ENCODE data around the gene CDSN. TPM values are rescaled to one million over a fixed set of nuclear protein-coding genes. Genes with fewer than 3 reads are reported as not detected.

The CDSN gene
- total RNA-seq, 1 experiment from 2014 or later: 1.9 TPM

- no peaks in the 10 kb centered on the region for H3K79me2 ChIP-seq (ENCODE audit: low read depth)
- no TSS peak for BruUV-seq (replicated peaks)
- H4K20me1 ChIP-seq (ENCODE audit: insufficient read depth): no peaks in the 10 kb centered on the region; the same call in 1 of the 2 replicates
- no peak overlapping the region for H3K4me3 ChIP-seq
- intact Hi-C loops (cut with micrococcal nuclease; ENCODE audit: unreplicated experiment): no loop called here
- POLR2A ChIA-PET (ENCODE audit: unreplicated experiment): interaction anchor here (0.6 kb wide), 1 partner anchor 532 kb away, joined by 16 read pairs; no protein-coding TSS in a partner anchor
- H3K9me3 ChIP-seq (ENCODE audit: insufficient read depth, low read depth): no peaks in the 10 kb centered on the region
- CTCF ChIA-PET: no interaction called here
- no peaks in the 10 kb centered on the region for H3K27me3 ChIP-seq (ENCODE audit: insufficient read depth, low read depth)
- no peak overlapping the region for H3K4me2 ChIP-seq
- H3K4me1 ChIP-seq (replicated peaks; ENCODE audit: insufficient read depth): peaks cover 15% of the 10 kb centered on the region
- peak in 1 of 2 experiments; percentile 30 for DNase-seq
- H3K27ac ChIP-seq: no peak overlapping the region
- H2AFZ ChIP-seq: no peak overlapping the region
- TF ChIP-seq EZH2 (IDR thresholded peaks at IDR 0.05; ENCODE audit: low read depth) (no peak), CTCF (conservative IDR thresholded peaks at IDR 0.05) (no peak)
- no peaks in the 10 kb centered on the region for H3F3A ChIP-seq (ENCODE audit: insufficient read depth, low read depth)
- no peaks in the 10 kb centered on the region for H3K9me2 ChIP-seq (ENCODE audit: insufficient read depth)
- no peaks in the 10 kb centered on the region for H3K36me3 ChIP-seq (ENCODE audit: low read depth)
These were observed 2.8 kb upstream of the CDSN start for GRCh38 chr6:31122791-31123706.

GRCh38 chr6:31121131-31121790, 1.0 kb upstream of the CDSN start:
- ChIA-PET CTCF (interaction anchor here (0.6 kb wide), 1 partner anchor 430 kb away, joined by 6 read pairs; no protein-coding TSS in a partner anchor), POLR2A (ENCODE audit: unreplicated experiment) (no interaction called here)
- H3K9me2 ChIP-seq (ENCODE audit: insufficient read depth): no peaks in the 10 kb centered on the region
- peaks cover 15% of the 10 kb centered on the region for H3K4me1 ChIP-seq (replicated peaks; ENCODE audit: insufficient read depth)
- no peak overlapping the region for H3K27ac ChIP-seq
- H3K36me3 ChIP-seq (ENCODE audit: low read depth): no peaks in the 10 kb centered on the region
- H3F3A ChIP-seq (ENCODE audit: insufficient read depth, low read depth): no peaks in the 10 kb centered on the region
- H3K79me2 ChIP-seq (ENCODE audit: low read depth): peaks cover 8% of the 10 kb centered on the region; the same call in 1 of the 2 replicates
- H3K4me3 ChIP-seq: no peak overlapping the region
- H3K27me3 ChIP-seq (ENCODE audit: insufficient read depth, low read depth): no peaks in the 10 kb centered on the region
- no peak for TF ChIP-seq CTCF (conservative IDR thresholded peaks at IDR 0.05)
- no peak for TF ChIP-seq EZH2 (IDR thresholded peaks at IDR 0.05; ENCODE audit: low read depth)
- no peak for DNase-seq
- no peaks in the 10 kb centered on the region; the same call in 1 of the 2 replicates for H4K20me1 ChIP-seq (ENCODE audit: insufficient read depth)
- no TSS peak for BruUV-seq (replicated peaks)
- H2AFZ ChIP-seq: no peak overlapping the region
- intact Hi-C loops (cut with micrococcal nuclease; ENCODE audit: unreplicated experiment): no loop called here
- H3K9me3 ChIP-seq (ENCODE audit: insufficient read depth, low read depth): no peaks in the 10 kb centered on the region
- H3K4me2 ChIP-seq: no peak overlapping the region

- H3K4me2 ChIP-seq: no peak overlapping the region
- intact Hi-C loops (cut with micrococcal nuclease; ENCODE audit: unreplicated experiment): no loop called here
- no peaks in the 10 kb centered on the region for H3K27me3 ChIP-seq (ENCODE audit: insufficient read depth, low read depth)
- H3K9me3 ChIP-seq (ENCODE audit: insufficient read depth, low read depth): no peaks in the 10 kb centered on the region
- H3F3A ChIP-seq (ENCODE audit: insufficient read depth, low read depth): peaks cover 11% of the 10 kb centered on the region
- no peak for DNase-seq
- H3K4me3 ChIP-seq: no peak overlapping the region
- CTCF ChIA-PET: interaction anchor here (0.5 to 0.7 kb wide), 2 partner anchors 14 to 46 kb away, joined by 7 to 8 read pairs; no protein-coding TSS in a partner anchor
- H3K9me2 ChIP-seq (ENCODE audit: insufficient read depth): no peaks in the 10 kb centered on the region
- no peaks in the 10 kb centered on the region for H3K36me3 ChIP-seq (ENCODE audit: low read depth)
- no peak for TF ChIP-seq CTCF (conservative IDR thresholded peaks at IDR 0.05)
- no peak for TF ChIP-seq EZH2 (IDR thresholded peaks at IDR 0.05; ENCODE audit: low read depth)
- no TSS peak for BruUV-seq (replicated peaks)
- peaks cover 26% of the 10 kb centered on the region for H3K4me1 ChIP-seq (replicated peaks; ENCODE audit: insufficient read depth)
- POLR2A ChIA-PET (ENCODE audit: unreplicated experiment): interaction anchor here (0.5 to 0.8 kb wide), 2 partner anchors 48 to 393 kb away, joined by 3 to 5 read pairs; no protein-coding TSS in a partner anchor
- no peaks in the 10 kb centered on the region for H4K20me1 ChIP-seq (ENCODE audit: insufficient read depth)
- H2AFZ ChIP-seq: no peak overlapping the region
- H3K79me2 ChIP-seq (ENCODE audit: low read depth): peaks cover 13% of the 10 kb centered on the region
- H3K27ac ChIP-seq: no peak overlapping the region
These were observed 2.1 kb downstream of the CDSN start for GRCh38 chr6:31118178-31118577.

Data from PC-9 (cell line).